Endothelial cell of umbilical vein (primary cell): ENCODE results near the gene CASP2. TPM values are rescaled to one million over a fixed set of nuclear protein-coding genes. Genes with fewer than 3 reads are reported as not detected.

Source experiments
- BruUV-seq: library from RNA; stranded (reverse); fragments of 400-500 nt; replicated peaks from 2 replicates; lab custom pipeline; 2021; lab: Mats Ljungman, UMichigan
- CTCF ChIA-PET: fragments of 300-600, 350-600 bp; sonication (Branson Sonifier 250); formaldehyde crosslinking; loops from one replicate; lab custom pipeline; 2021; ENCODE audit warnings: antibody characterized with exemption, inconsistent platforms; lab: Charles Lee
- POLR2A ChIA-PET: fragments of 300-600, 350-600 bp; sonication (Branson Sonifier 250); formaldehyde crosslinking; loops from one replicate; lab custom pipeline; 2021; ENCODE audit warnings: antibody characterized with exemption, inconsistent platforms; lab: Charles Lee
- DNase-seq: peaks from one replicate; pipeline ENCODE4 v3.0.0-alpha.2; 2011; ENCODE audit warnings: low read depth, low spot score
- FAIRE-seq: peaks from 2 replicates; lab custom pipeline; 2011; peaks lifted over from hg19 to GRCh38; lab: Jason Lieb, UNC
- H2AFZ ChIP-seq: 2 replicates; pipeline ENCODE4 v1.6.0; 2012; ENCODE audit warnings: low read depth, low read length, control low read depth, inconsistent platforms
- H3K27ac ChIP-seq: 2 replicates; pipeline ENCODE4 v1.5.1; 2011; ENCODE audit warnings: low read depth, mild to moderate bottlenecking, control low read depth, low read length, moderate library complexity; ENCODE audit not compliant: insufficient read depth
- H3K27me3 ChIP-seq, 2 experiments: 2 replicates each; pipeline versions ENCODE4 v1.6.0 to v1.6.1; 2011; ENCODE audit warnings: low read length in 2 of 2, mixed read lengths in 1 of 2; ENCODE audit not compliant: control insufficient read depth in 2 of 2, insufficient read depth in 2 of 2
- H3K36me3 ChIP-seq, 2 experiments: 2 replicates in 1 of 2; 3 replicates in 1 of 2; pipeline ENCODE4 v1.5.1; 2011; ENCODE audit warnings: low read length in 2 of 2, mild to moderate bottlenecking in 1 of 2, moderate library complexity in 1 of 2; ENCODE audit not compliant: control insufficient read depth in 2 of 2, insufficient read depth in 2 of 2; ENCODE audit errors: extremely low read depth in 1 of 2
- H3K4me1 ChIP-seq: 3 replicates; pipeline ENCODE4 v1.5.1; 2011; ENCODE audit warnings: mild to moderate bottlenecking, low read length; ENCODE audit not compliant: control insufficient read depth, insufficient read depth; ENCODE audit errors: extremely low read depth
- H3K4me2 ChIP-seq: 2 replicates; pipeline ENCODE4 v1.6.1; 2011; ENCODE audit warnings: low read length, control low read depth, mixed read lengths; ENCODE audit not compliant: insufficient read depth
- H3K4me3 ChIP-seq, 3 experiments: fragments of 200-600 bp in 1 of 3; sonication (generic), shearing (Covaris generic) in 1 of 3; replicated peaks in 1 of 3; 2 replicates each; pipeline ENCODE4 v1.5.1; 2011 to 2016; ENCODE audit warnings: control low read depth in 3 of 3, low read length in 3 of 3, mild to moderate bottlenecking in 2 of 3, inconsistent platforms in 1 of 3, low read depth in 1 of 3, moderate library complexity in 1 of 3; ENCODE audit not compliant: insufficient read depth in 1 of 3
- H3K79me2 ChIP-seq: 2 replicates; pipeline ENCODE4 v1.6.0; 2012; ENCODE audit warnings: low read length, inconsistent platforms; ENCODE audit not compliant: control insufficient read depth, insufficient read depth
- H3K9ac ChIP-seq: replicated peaks from 2 replicates; pipeline ENCODE3; 2011; ENCODE audit warnings: low read length, control low read depth; ENCODE audit not compliant: insufficient read depth; ENCODE audit errors: extremely low read depth
- H3K9me1 ChIP-seq: replicated peaks from 3 replicates; pipeline ENCODE4 v1.6.0; 2011; ENCODE audit warnings: mild to moderate bottlenecking, low read length; ENCODE audit not compliant: control insufficient read depth, insufficient read depth; ENCODE audit errors: extremely low read depth
- H3K9me3 ChIP-seq: replicated peaks from 2 replicates; pipeline ENCODE4 v1.5.1; 2012; ENCODE audit warnings: low read length, inconsistent platforms; ENCODE audit not compliant: control insufficient read depth, insufficient read depth
- H4K20me1 ChIP-seq: replicated peaks from 2 replicates; pipeline ENCODE3; 2011; ENCODE audit warnings: mild to moderate bottlenecking, low read length; ENCODE audit not compliant: control insufficient read depth, insufficient read depth; ENCODE audit errors: extremely low read depth
- CTCF ChIP-seq, 2 donors: IDR thresholded peaks; 1 replicate in 1 of 2; 2 replicates in 1 of 2; pipeline ENCODE4 v1.5.1; 2011; ENCODE audit warnings: low read length in 2 of 2, mild to moderate bottlenecking in 2 of 2, moderate library complexity in 2 of 2, control low read depth in 1 of 2, inconsistent platforms in 1 of 2, low read depth in 1 of 2; ENCODE audit not compliant: insufficient read depth in 1 of 2; ENCODE audit errors: extremely low read depth in 1 of 2
- EZH2 ChIP-seq: IDR thresholded peaks from 2 replicates; pipeline ENCODE4 v1.6.1; 2012; ENCODE audit warnings: borderline replicate concordance, low read depth, mild to moderate bottlenecking, moderate library complexity, low read length, inconsistent platforms; ENCODE audit not compliant: severe bottlenecking
- FOS ChIP-seq: IDR thresholded peaks from 2 replicates; pipeline ENCODE4 v1.6.1; 2011; ENCODE audit warnings: mild to moderate bottlenecking, low read length, moderate library complexity, borderline replicate concordance; ENCODE audit not compliant: insufficient read depth
- GATA2 ChIP-seq: IDR thresholded peaks from 2 replicates; pipeline ENCODE4 v1.7.0; 2011; ENCODE audit warnings: low read depth, mild to moderate bottlenecking, moderate library complexity, mixed read lengths, low read length; ENCODE audit not compliant: insufficient read length, insufficient read depth
- JUN ChIP-seq: IDR thresholded peaks from 2 replicates; pipeline ENCODE4 v1.6.1; 2011; ENCODE audit warnings: borderline replicate concordance, low read depth; ENCODE audit not compliant: insufficient read length, insufficient read depth
- MAX ChIP-seq: IDR thresholded peaks from 2 replicates; pipeline ENCODE4 v1.6.1; 2011; ENCODE audit not compliant: insufficient read depth, insufficient read length
- MYC ChIP-seq: IDR thresholded peaks from one replicate; pipeline ENCODE4 v1.6.1; 2011; ENCODE audit warnings: mild to moderate bottlenecking, low read depth, low read length
- POLR2A ChIP-seq: IDR thresholded peaks from 2 replicates; pipeline ENCODE4 v1.6.1; 2012; ENCODE audit warnings: low read depth, mild to moderate bottlenecking, control low read depth, low read length
- POLR2AphosphoS5 ChIP-seq: IDR thresholded peaks from 2 replicates; pipeline ENCODE4 v1.6.1; 2012; ENCODE audit warnings: low read depth, mild to moderate bottlenecking, control low read depth, low read length, moderate library complexity; ENCODE audit not compliant: insufficient read depth
- dilution Hi-C: fragments of 300-500 bp; cut with MboI; formaldehyde crosslinking; loops from one replicate; pipeline ENCODE4 v1.15.0; 2019; ENCODE audit warnings: low sequenced_read_pairs; ENCODE audit not compliant: extremely low pct_ligation_motif_present
- intact Hi-C: fragments of 100-400 bp; cut with micrococcal nuclease; formaldehyde crosslinking; loops from one replicate; pipeline ENCODE4 v1.10.0; 2022
- polyA plus RNA-seq, 4 experiments: library from polyadenylated mRNA; depleted of rRNA in 3 of 4; stranded (reverse) in 3 of 4; unstranded in 1 of 4; fragments of >200 nt; gene quantifications; 2 replicates each; pipeline versions ENCODE4 v1.2.1 to v1.2.3, GENCODE V29; 2011 to 2012; ENCODE audit warnings: missing spikeins in 1 of 4
- total RNA-seq: library from RNA; stranded (reverse); gene quantifications from 2 replicates; pipeline ENCODE4 v1.2.3, GENCODE V29; 2021

CASP2 gene
- total and polyA plus RNA-seq, 2 donors (not counting 3 experiments of a cell fraction or from before 2014, with no cell fraction given): 36.3 to 57.9 TPM

GRCh38 chr7:143303733-143304132, 15.6 kb downstream of the CASP2 start:
- no TSS peak for BruUV-seq
- no peaks in the 10 kb centered on the region for H3K4me1 ChIP-seq
- H3K9ac ChIP-seq: no peak overlapping the region
- dilution Hi-C loops: no loop called here
- no peak for DNase-seq
- no peaks in the 10 kb centered on the region for H4K20me1 ChIP-seq
- ChIA-PET POLR2A (no interaction called here), CTCF (interaction anchor here (0.6 kb wide), 1 partner anchor 78 kb away, joined by 3 read pairs; no protein-coding TSS in a partner anchor)
- TF ChIP-seq FOS: no peak
- TF ChIP-seq POLR2AphosphoS5: no peak
- no peak for TF ChIP-seq POLR2A
- no peak for TF ChIP-seq CTCF (IDR thresholded peaks at IDR 0.05; ENCODE audit: extremely low read depth in 1 of 2, insufficient read depth in 1 of 2, low read depth in 1 of 2, low read length in 2 of 2)
- TF ChIP-seq MYC: no peak
- no peak for TF ChIP-seq GATA2
- TF ChIP-seq EZH2: no peak
- no peak for TF ChIP-seq JUN
- no peak for TF ChIP-seq MAX
- H3K9me1 ChIP-seq: no peaks in the 10 kb centered on the region
- no peak overlapping the region for H2AFZ ChIP-seq
- intact Hi-C loops: no loop called here
- no peak overlapping the region for H3K4me3 ChIP-seq
- no peak for FAIRE-seq
- H3K36me3 ChIP-seq: peaks cover 40 to 57% of the 10 kb centered on the region in 2 experiments
- no peaks in the 10 kb centered on the region for H3K27me3 ChIP-seq
- no peak overlapping the region for H3K27ac ChIP-seq
- no peak overlapping the region for H3K4me2 ChIP-seq
- H3K79me2 ChIP-seq: no peaks in the 10 kb centered on the region
- no peaks in the 10 kb centered on the region for H3K9me3 ChIP-seq
